Lower lobe of right lung (tissue), 2 donors: ENCODE data around the gene MAGI1. TPM values are rescaled to one million over a fixed set of nuclear protein-coding genes. Genes with fewer than 3 reads are reported as not detected.

Experiments
- ATAC-seq, 2 donors: fragments of 200-7000 bp; cut with Tn5 transposase; one replicate each; pipeline ENCODE4 v1.9.1; 2020 to 2022; ENCODE audit warnings: mild to moderate bottlenecking in 2 of 2, moderate library complexity in 2 of 2
- DNase-seq: peaks from one replicate; pipeline ENCODE4 v3.0.0-alpha.2; 2020
- H3K27ac ChIP-seq: fragments of 200-600 bp; one replicate; pipeline ENCODE4 v1.8.0; 2022
- H3K27me3 ChIP-seq: fragments of 200-600 bp; one replicate; pipeline ENCODE4 v1.8.0; 2022; ENCODE audit warnings: low read depth
- H3K36me3 ChIP-seq: fragments of 200-600 bp; one replicate; pipeline ENCODE4 v1.8.0; 2022; ENCODE audit warnings: mild to moderate bottlenecking
- H3K4me1 ChIP-seq: fragments of 200-600 bp; one replicate; pipeline ENCODE4 v1.8.0; 2022
- H3K4me3 ChIP-seq: fragments of 200-600 bp; one replicate; pipeline ENCODE4 v1.8.0; 2022; ENCODE audit warnings: mild to moderate bottlenecking
- H3K9me3 ChIP-seq: fragments of 200-600 bp; one replicate; pipeline ENCODE4 v1.8.0; 2022
- intact Hi-C: fragments of 100-400 bp; cut with DNase I; formaldehyde crosslinking; loops from one replicate; pipeline ENCODE4 v1.11.0; 2022
- total RNA-seq: library from RNA; stranded (reverse); fragmentation: NEBNext Ultra II Directional; extraction: Animal tissue kit (Norgen Biotek cat#: 25700); gene quantifications from one replicate; pipeline ENCODE4 v1.2.1, GENCODE V29; 2021
- TF ChIP-seq, protein P1 (sequence below): fragments of 200-600 bp; IDR thresholded peaks from one replicate; pipeline ENCODE4 v1.8.0; 2022; ENCODE audit warnings: antibody characterized with exemption, mild to moderate bottlenecking
- donor health status: DM: no; HTN: yes; CAD: no; lungs with severe emphysema.

Gene MAGI1
- total RNA-seq, 1 donor from 2014 or later: 35.5 TPM

DNA sequence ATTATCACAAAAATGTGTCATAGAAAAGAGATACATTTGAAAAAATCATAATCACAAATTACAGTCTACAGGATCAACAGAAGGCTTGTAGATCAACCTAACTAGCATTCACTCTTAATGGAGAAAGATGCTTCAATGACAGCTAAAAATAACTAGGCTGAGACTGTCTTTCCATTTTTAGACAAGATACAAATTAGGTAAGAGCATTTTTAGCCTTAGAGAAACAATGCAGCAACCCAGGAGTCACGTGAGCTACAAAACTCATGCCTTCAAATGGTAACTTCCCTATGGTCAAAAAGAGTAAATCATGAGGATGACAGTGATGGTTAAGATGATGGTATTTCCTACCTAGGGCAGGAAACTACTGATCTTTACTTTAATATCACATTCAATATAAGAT, 415.4 kb downstream of the MAGI1 start:
- DNase-seq: no peak
- no peak for ATAC-seq
- TF ChIP-seq, protein P1, sequence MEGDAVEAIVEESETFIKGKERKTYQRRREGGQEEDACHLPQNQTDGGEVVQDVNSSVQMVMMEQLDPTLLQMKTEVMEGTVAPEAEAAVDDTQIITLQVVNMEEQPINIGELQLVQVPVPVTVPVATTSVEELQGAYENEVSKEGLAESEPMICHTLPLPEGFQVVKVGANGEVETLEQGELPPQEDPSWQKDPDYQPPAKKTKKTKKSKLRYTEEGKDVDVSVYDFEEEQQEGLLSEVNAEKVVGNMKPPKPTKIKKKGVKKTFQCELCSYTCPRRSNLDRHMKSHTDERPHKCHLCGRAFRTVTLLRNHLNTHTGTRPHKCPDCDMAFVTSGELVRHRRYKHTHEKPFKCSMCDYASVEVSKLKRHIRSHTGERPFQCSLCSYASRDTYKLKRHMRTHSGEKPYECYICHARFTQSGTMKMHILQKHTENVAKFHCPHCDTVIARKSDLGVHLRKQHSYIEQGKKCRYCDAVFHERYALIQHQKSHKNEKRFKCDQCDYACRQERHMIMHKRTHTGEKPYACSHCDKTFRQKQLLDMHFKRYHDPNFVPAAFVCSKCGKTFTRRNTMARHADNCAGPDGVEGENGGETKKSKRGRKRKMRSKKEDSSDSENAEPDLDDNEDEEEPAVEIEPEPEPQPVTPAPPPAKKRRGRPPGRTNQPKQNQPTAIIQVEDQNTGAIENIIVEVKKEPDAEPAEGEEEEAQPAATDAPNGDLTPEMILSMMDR: no peak

DNA sequence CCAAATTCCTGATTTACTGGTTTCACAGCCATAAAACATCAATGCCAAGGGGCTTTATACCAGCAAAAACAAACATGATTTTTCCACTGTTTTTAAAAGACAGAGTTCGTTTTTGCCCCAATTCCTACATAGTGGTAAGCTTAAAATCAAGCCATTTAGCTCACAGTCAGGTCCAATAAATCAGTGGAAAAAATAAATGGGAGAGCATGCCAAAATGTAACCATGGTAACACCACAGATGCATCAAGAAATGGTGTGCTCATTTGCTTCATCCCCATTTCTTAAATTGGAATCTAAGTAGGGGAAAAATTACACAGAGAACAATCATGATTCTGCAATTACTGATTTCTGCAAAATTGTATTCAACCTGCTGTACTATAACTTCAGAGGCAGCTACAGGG, 418.8 kb downstream of the MAGI1 start:
- ATAC-seq (no peak), DNase-seq (no peak)
- no peaks in the 10 kb centered on the region for H3K36me3 ChIP-seq
- no peak overlapping the region for H3K4me3 ChIP-seq
- H3K27ac ChIP-seq: no peak overlapping the region
- no peaks in the 10 kb centered on the region for H3K4me1 ChIP-seq
- H3K9me3 ChIP-seq: no peaks in the 10 kb centered on the region
- no peaks in the 10 kb centered on the region for H3K27me3 ChIP-seq
- TF ChIP-seq, protein P1: no peak
- intact Hi-C loops: no loop called here

More for the DNA sequence above, 415.4 kb downstream of the MAGI1 start:
- Histone ChIP-seq H3K4me1 (no peaks in the 10 kb centered on the region), H3K4me3 (no peak overlapping the region), H3K27me3 (no peaks in the 10 kb centered on the region), H3K36me3 (no peaks in the 10 kb centered on the region), H3K27ac (no peak overlapping the region), H3K9me3 (no peaks in the 10 kb centered on the region)
- intact Hi-C loops: no loop called here

DNA sequence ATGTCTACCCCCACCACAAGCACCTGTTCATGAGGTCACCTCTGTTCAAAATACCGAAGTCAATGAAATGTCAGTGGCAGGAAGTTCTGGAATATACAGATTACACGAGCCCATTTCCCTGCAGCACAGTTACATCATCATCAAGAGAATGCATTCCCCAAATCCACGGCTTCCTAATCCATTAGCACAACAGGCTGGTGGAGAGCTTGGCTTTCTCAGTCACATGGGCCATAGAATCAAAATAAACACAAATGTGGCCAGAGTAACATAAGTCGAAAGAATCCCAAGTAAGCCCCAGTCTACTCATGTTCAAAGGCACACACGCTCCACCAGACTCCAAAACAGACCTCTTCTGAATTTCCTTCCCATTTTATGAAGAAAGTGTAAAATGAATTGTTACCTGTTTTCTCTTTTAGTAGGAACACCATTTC, 419.3 kb downstream of the MAGI1 start:
- Histone ChIP-seq H3K4me3 (no peak overlapping the region), H3K9me3 (no peaks in the 10 kb centered on the region), H3K36me3 (no peaks in the 10 kb centered on the region), H3K4me1 (no peaks in the 10 kb centered on the region), H3K27me3 (no peaks in the 10 kb centered on the region), H3K27ac (no peak overlapping the region)
- ATAC-seq: peak in 1 of 2 donors; percentile 18
- TF ChIP-seq, protein P1: no peak
- intact Hi-C loops: no loop called here
- DNase-seq: no peak

GRCh38 chr3:65618599-65618998, 420.1 kb downstream of the MAGI1 start:
- ATAC-seq: no peak
- Histone ChIP-seq H3K27ac (no peak overlapping the region), H3K4me3 (no peak overlapping the region), H3K4me1 (no peaks in the 10 kb centered on the region), H3K27me3 (no peaks in the 10 kb centered on the region), H3K36me3 (no peaks in the 10 kb centered on the region), H3K9me3 (no peaks in the 10 kb centered on the region)
- TF ChIP-seq, protein P1: no peak
- intact Hi-C loops: no loop called here
- no peak for DNase-seq

DNA sequence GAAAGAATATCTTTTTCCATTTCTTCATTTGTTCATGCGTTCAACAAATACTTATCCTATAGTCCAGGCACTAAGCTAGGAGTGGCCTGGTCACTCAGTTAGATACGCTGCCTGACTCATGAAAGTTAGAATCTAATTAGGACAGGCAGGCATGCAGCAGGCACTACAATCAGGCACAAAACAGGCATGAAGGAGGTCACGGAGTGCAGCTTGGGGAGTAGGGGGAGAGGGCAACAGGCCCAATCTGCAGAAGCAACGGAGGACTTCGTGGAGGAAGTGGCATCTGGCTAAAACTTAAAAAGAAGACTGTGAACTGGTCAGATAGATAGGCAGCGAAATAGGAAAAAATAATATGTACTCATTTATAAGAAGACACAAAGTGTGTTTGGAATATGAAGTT, 420.9 kb downstream of the MAGI1 start:
- intact Hi-C loops: no loop called here
- no peaks in the 10 kb centered on the region for H3K9me3 ChIP-seq
- no peaks in the 10 kb centered on the region for H3K27me3 ChIP-seq
- no peaks in the 10 kb centered on the region for H3K36me3 ChIP-seq
- no peak overlapping the region for H3K27ac ChIP-seq
- H3K4me3 ChIP-seq: no peak overlapping the region
- TF ChIP-seq, protein P1: no peak
- no peak for DNase-seq
- no peaks in the 10 kb centered on the region for H3K4me1 ChIP-seq
- no peak for ATAC-seq

- no peak for DNase-seq
- Histone ChIP-seq H3K36me3 (no peaks in the 10 kb centered on the region), H3K27ac (no peak overlapping the region), H3K9me3 (no peaks in the 10 kb centered on the region), H3K4me1 (no peaks in the 10 kb centered on the region), H3K4me3 (no peak overlapping the region), H3K27me3 (no peaks in the 10 kb centered on the region)
- TF ChIP-seq, protein P1: no peak
- no peak for ATAC-seq
- intact Hi-C loops: no loop called here
Observed at GRCh38 chr3:65617209-65617608, 421.5 kb downstream of the MAGI1 start.
